ENCODE data around the gene BNC2. TPM values are rescaled to one million over a fixed set of nuclear protein-coding genes. Genes with fewer than 3 reads are reported as not detected.
A peak's percentile ranks its signal among the peaks of the same experiment; 100 is the strongest.

BNC2 gene
- total RNA-seq, 1 donor = 53.9 TPM

DNA sequence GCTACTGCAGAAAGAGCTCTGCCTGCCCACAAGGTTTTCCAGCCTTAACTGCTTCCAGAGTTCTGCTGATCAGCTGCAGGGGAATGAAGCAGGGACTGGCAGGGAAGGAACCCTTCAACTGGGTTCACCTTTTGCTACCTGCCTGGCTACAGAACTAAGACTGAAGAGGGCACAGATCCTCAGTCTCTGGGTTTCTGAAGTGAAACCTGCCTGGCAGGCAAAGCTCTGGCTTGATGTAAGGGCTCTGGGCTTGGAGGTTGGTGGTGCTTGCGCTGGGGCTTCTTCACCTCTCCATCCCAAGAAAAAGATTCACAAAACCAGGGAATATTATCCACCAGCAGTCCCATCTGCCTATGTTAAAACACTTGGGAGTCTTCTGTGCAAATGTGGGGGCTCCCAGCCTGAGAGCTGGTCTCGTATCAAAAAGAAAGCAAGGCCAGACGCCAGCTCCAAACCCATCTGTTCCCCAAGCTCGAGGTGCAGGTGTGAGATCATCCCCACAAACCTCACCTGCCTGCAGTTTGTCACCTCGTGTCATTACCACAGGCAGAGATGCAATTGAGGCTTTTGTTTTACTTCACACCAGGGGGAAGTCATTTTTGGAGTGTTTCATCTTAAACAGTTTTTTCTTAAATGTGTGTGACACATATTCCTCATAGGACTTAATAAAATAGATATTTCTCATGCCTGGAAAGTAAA is 58.3 kb downstream of the BNC2 start:
- Histone ChIP-seq H4K20me1 (ENCODE audit: insufficient read depth, low read length) (peaks cover 31% of the 10 kb centered on the region), H2AFZ (ENCODE audit: low read length) (no peak overlapping the region), H3K4me3 (ENCODE audit: insufficient read depth, low read length) (no peak overlapping the region), H3K79me2 (ENCODE audit: insufficient read depth, low read length) (peaks cover 68% of the 10 kb centered on the region), H3K36me3 (ENCODE audit: insufficient read depth, low read length) (peaks cover 3% of the 10 kb centered on the region), H3K4me2 (ENCODE audit: insufficient read depth, low read length) (no peak overlapping the region), H3K27me3 (ENCODE audit: insufficient read depth, low read length) (no peaks in the 10 kb centered on the region), H3K27ac (ENCODE audit: low read depth, low read length) (no peak overlapping the region), H3K9me3 (ENCODE audit: low read depth, low read length) (no peaks in the 10 kb centered on the region), H3K4me1 (ENCODE audit: insufficient read depth, low read length) (peaks cover 6% of the 10 kb centered on the region)
- peak; percentile 29 for DNase-seq (ENCODE audit: insufficient read length, low spot score, missing footprints)
- TF ChIP-seq, protein P1, sequence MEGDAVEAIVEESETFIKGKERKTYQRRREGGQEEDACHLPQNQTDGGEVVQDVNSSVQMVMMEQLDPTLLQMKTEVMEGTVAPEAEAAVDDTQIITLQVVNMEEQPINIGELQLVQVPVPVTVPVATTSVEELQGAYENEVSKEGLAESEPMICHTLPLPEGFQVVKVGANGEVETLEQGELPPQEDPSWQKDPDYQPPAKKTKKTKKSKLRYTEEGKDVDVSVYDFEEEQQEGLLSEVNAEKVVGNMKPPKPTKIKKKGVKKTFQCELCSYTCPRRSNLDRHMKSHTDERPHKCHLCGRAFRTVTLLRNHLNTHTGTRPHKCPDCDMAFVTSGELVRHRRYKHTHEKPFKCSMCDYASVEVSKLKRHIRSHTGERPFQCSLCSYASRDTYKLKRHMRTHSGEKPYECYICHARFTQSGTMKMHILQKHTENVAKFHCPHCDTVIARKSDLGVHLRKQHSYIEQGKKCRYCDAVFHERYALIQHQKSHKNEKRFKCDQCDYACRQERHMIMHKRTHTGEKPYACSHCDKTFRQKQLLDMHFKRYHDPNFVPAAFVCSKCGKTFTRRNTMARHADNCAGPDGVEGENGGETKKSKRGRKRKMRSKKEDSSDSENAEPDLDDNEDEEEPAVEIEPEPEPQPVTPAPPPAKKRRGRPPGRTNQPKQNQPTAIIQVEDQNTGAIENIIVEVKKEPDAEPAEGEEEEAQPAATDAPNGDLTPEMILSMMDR (IDR thresholded peaks at IDR 0.05; ENCODE audit: extremely low read depth, low read depth, low read length) = no peak

DNA sequence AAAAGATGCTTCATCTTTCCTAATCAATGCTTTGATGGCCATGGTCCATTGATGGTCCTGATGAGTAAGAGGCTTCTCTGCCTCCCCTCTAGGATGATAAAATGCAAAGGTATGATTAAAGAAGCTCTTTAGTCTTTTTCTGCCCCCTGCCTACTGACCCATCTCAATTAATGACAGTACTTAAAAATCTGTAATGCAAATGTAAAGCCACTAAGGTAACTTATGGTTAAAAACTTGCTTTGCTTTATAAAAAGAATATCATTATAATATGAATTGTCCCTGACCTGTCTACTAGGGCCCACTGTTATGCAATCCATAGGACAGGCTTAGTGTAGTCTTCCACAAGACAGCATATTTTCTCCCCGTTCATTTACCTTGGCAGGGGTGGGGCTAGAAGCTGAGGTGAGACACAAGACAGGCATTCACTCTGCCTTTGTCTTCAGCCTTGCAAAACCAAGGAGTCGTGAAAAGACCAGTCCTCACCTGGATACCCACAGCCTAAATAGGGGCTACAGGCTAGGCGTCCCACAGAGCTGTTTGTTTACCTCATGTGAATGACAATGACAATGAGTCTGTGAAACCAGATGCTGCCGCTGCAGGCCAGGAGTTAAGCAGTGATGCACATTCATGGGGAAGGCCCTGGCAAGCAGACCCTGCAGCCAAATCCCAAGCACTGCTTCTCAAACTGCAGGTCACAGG is 60.4 kb downstream of the BNC2 start:
- no peak for DNase-seq (ENCODE audit: insufficient read length, low spot score, missing footprints)
- Histone ChIP-seq H3K4me1 (ENCODE audit: insufficient read depth, low read length) (peaks cover 6% of the 10 kb centered on the region), H3K4me3 (ENCODE audit: insufficient read depth, low read length) (no peak overlapping the region), H3K79me2 (ENCODE audit: insufficient read depth, low read length) (peaks cover 61% of the 10 kb centered on the region), H3K27ac (ENCODE audit: low read depth, low read length) (no peak overlapping the region), H4K20me1 (ENCODE audit: insufficient read depth, low read length) (peaks cover 22% of the 10 kb centered on the region), H3K4me2 (ENCODE audit: insufficient read depth, low read length) (no peak overlapping the region), H3K36me3 (ENCODE audit: insufficient read depth, low read length) (no peaks in the 10 kb centered on the region), H2AFZ (ENCODE audit: low read length) (no peak overlapping the region), H3K27me3 (ENCODE audit: insufficient read depth, low read length) (no peaks in the 10 kb centered on the region), H3K9me3 (ENCODE audit: low read depth, low read length) (no peaks in the 10 kb centered on the region)
- TF ChIP-seq, protein P1 (IDR thresholded peaks at IDR 0.05; ENCODE audit: extremely low read depth, low read depth, low read length) = no peak

DNA sequence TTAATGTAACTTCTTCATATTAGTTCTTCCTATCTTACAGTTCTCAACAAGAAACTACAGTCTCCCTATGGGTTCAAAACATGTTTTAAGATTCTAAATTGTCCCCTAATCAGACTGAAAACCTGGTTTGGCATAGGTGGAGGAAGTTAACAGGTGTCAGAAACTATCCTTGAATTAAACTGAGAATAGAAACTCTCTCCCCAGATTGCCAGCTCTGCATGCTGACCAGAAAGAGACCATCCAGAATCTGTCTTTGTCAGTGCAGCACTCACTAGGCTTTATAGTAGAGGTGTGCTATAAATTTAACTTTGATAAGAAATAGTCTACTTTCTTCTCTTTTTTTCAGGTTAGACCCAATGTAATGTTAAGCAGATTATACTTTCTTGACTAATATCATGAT is 63.8 kb downstream of the BNC2 start:
- Histone ChIP-seq H3K4me2 (ENCODE audit: insufficient read depth, low read length) (no peak overlapping the region), H3K27me3 (ENCODE audit: insufficient read depth, low read length) (no peaks in the 10 kb centered on the region), H4K20me1 (ENCODE audit: insufficient read depth, low read length) (peaks cover 17% of the 10 kb centered on the region), H3K27ac (ENCODE audit: low read depth, low read length) (no peak overlapping the region), H3K4me3 (ENCODE audit: insufficient read depth, low read length) (no peak overlapping the region), H3K36me3 (ENCODE audit: insufficient read depth, low read length) (no peaks in the 10 kb centered on the region), H3K9me3 (ENCODE audit: low read depth, low read length) (no peaks in the 10 kb centered on the region), H2AFZ (ENCODE audit: low read length) (no peak overlapping the region), H3K79me2 (ENCODE audit: insufficient read depth, low read length) (peaks cover 64% of the 10 kb centered on the region), H3K4me1 (ENCODE audit: insufficient read depth, low read length) (no peaks in the 10 kb centered on the region)
- DNase-seq (ENCODE audit: insufficient read length, low spot score, missing footprints) = no peak
- TF ChIP-seq, protein P1 (IDR thresholded peaks at IDR 0.05; ENCODE audit: extremely low read depth, low read depth, low read length) = no peak

DNA sequence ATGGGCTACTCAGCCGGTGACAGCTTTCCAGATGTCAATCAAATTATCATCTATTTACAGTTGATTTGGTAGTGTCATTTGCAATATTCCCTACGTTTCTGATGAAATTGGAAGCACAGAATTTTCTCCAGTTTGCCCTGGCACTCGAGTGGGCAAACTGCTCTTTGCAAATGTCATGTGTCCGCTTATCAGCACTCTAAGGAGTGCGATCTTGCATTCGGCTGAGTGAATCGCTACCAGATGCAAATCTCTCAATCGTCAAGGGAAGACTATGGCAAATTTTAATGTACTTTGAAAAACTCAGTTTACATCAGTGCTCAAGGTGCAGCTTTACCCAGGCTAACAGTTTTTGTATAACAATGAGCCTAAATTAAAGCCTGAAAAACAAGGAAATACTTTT is 66.8 kb downstream of the BNC2 start:
- no peaks in the 10 kb centered on the region for H3K27me3 ChIP-seq (ENCODE audit: insufficient read depth, low read length)
- no peaks in the 10 kb centered on the region for H3K36me3 ChIP-seq (ENCODE audit: insufficient read depth, low read length)
- H4K20me1 ChIP-seq (ENCODE audit: insufficient read depth, low read length) = peaks cover 4% of the 10 kb centered on the region
- no peak for DNase-seq (ENCODE audit: insufficient read length, low spot score, missing footprints)
- H3K4me2 ChIP-seq (ENCODE audit: insufficient read depth, low read length) = no peak overlapping the region
- peaks cover 71% of the 10 kb centered on the region for H3K79me2 ChIP-seq (ENCODE audit: insufficient read depth, low read length)
- no peaks in the 10 kb centered on the region for H3K4me1 ChIP-seq (ENCODE audit: insufficient read depth, low read length)
- H2AFZ ChIP-seq (ENCODE audit: low read length) = no peak overlapping the region
- H3K27ac ChIP-seq (ENCODE audit: low read depth, low read length) = no peak overlapping the region
- no peaks in the 10 kb centered on the region for H3K9me3 ChIP-seq (ENCODE audit: low read depth, low read length)
- TF ChIP-seq, protein P1 (IDR thresholded peaks at IDR 0.05; ENCODE audit: extremely low read depth, low read depth, low read length) = no peak
- no peak overlapping the region for H3K4me3 ChIP-seq (ENCODE audit: insufficient read depth, low read length)
